ENCODE results near the gene EXOC6. TPM values are rescaled to one million over a fixed set of nuclear protein-coding genes. Genes with fewer than 3 reads are reported as not detected.

Gene EXOC6, protein sequence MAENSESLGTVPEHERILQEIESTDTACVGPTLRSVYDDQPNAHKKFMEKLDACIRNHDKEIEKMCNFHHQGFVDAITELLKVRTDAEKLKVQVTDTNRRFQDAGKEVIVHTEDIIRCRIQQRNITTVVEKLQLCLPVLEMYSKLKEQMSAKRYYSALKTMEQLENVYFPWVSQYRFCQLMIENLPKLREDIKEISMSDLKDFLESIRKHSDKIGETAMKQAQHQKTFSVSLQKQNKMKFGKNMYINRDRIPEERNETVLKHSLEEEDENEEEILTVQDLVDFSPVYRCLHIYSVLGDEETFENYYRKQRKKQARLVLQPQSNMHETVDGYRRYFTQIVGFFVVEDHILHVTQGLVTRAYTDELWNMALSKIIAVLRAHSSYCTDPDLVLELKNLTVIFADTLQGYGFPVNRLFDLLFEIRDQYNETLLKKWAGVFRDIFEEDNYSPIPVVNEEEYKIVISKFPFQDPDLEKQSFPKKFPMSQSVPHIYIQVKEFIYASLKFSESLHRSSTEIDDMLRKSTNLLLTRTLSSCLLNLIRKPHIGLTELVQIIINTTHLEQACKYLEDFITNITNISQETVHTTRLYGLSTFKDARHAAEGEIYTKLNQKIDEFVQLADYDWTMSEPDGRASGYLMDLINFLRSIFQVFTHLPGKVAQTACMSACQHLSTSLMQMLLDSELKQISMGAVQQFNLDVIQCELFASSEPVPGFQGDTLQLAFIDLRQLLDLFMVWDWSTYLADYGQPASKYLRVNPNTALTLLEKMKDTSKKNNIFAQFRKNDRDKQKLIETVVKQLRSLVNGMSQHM
- 19.4 and 64.2 TPM in 2 replicates for total RNA-seq (2013; cell fraction: nucleolus; rRNA removed)
- total RNA-seq (2014; rRNA removed) = 38.0 and 53.8 TPM in 2 replicates
- total RNA-seq (2014; rRNA removed; fragmentation: Illumina TruSeq; extraction: Trizol) = 20.6 and 25.2 TPM in 2 replicates
- 12.9 TPM in 2 replicates for total RNA-seq (2021)
- 1.9 TPM for polyA plus RNA-seq (2011; ENCODE audit: low read depth)
- 12.9 and 21.2 TPM in 2 replicates for polyA plus RNA-seq (2011; rRNA removed)
- polyA plus RNA-seq (2011; cell fraction: cytosol; rRNA removed) = 3.6 and 16.0 TPM in 2 replicates
- 3.3 and 5.0 TPM in 2 replicates for polyA plus RNA-seq (2011; cell fraction: nucleus; rRNA removed)
- 2.6 and 4.2 TPM in 2 replicates for polyA plus RNA-seq (2012)
- 19.9 and 79.2 TPM in 2 replicates for polyA plus RNA-seq (2014; fragmentation: Illumina TruSeq; extraction: Trizol)
- polyA plus RNA-seq (2014; fragmentation: Nextera tagmentation; extraction: Ambion mirVana) = 1 to 10 TPM; 8.2 to 8.4 TPM
- polyA plus RNA-seq (2014; rRNA removed) = 7.6 and 81.8 TPM in 2 replicates
- 10 to 100 TPM; 13.0 to 13.6 TPM for polyA plus RNA-seq (2016; fragmentation: Nextera tagmentation; extraction: Ambion mirVana)
- polyA minus RNA-seq (2011; rRNA and poly(A)+ RNA removed) = 7.3 and 34.6 TPM in 2 replicates
- 6.3 and 12.2 TPM in 2 replicates for polyA minus RNA-seq (2011; cell fraction: cytosol; rRNA and poly(A)+ RNA removed)
- polyA minus RNA-seq (2011; cell fraction: nucleus; rRNA and poly(A)+ RNA removed) = 8.5 and 10.2 TPM in 2 replicates
- Bru-seq, nascent RNA = percentile 56 among the genes with signal in this experiment
- BruChase-seq, experiment 1, labeled RNA remaining after a 6-hour chase = percentile 50 among the genes with signal in this experiment
- BruChase-seq, experiment 2, labeled RNA remaining after a 2-hour chase = percentile 53 among the genes with signal in this experiment
- long read RNA-seq, experiment 1, partial matches to known transcripts = 2 of 6 reads
- long read RNA-seq, experiment 1, other reads (novel, unspliced or antisense) = 1 of 6 reads
- long read RNA-seq, experiment 2, partial matches to known transcripts = 15 of 20 reads
- long read RNA-seq, experiment 2, other reads (novel, unspliced or antisense) = 4 of 20 reads

DNA sequence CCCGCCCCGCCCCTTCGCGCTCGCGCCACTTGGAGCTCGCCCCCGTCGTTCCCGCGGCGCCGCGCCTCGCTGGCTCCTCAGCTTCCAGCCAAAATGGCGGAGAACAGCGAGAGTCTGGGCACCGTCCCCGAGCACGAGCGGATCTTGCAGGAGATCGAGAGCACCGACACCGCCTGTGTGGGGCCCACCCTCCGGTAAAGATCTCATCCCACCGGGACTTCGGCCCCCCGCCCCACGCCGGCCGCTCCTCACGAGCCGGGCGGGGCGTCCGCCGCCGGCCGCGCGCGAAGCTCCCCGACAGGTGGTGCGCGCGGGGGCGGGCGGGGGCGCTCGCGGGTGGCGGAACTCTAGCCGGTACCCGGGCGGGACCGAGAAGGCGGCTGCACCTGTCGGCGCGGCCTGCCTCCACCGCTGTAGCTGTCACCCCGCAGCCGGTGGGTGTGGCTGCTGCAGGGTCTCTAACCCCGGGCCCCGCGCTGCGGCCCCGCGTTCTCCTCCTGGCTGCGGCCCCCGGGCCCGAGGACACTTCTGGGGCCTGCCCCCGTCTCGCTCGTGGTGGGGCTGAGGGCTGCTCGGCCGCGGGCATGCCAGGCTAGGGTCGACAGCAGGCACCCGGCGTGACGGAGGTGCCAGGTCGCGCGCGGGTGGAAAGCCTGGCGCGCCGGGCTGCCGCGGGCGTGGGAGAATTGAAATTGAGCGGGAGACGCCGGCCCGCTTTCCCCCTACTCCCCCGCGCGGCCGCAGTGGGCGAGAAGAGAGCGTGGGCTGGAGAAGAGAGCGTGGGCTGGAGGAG is at the start of gene EXOC6:
TSS of gene EXOC6 (plus strand) at position 80 of the 793 bp plus-strand sequence. CDS start at position 94, 14 bp downstream.
- POLR2A ChIA-PET = interaction anchor here (0.5 to 1.8 kb wide), 5 partner anchors 11 to 248 kb away, joined by 3 to 8 read pairs (median 3); no protein-coding TSS in a partner anchor
- FAIRE-seq (no peak), DNase-seq (ENCODE audit: low read depth, low spot score) (peak; percentile 20), ATAC-seq (peak; percentile 90)
- Histone ChIP-seq H3K79me2 (ENCODE audit: control insufficient read depth, insufficient read depth, low read length) (no peaks in the 10 kb centered on the region), H3K36me3 (ENCODE audit: control insufficient read depth in 2 of 2, insufficient read depth in 2 of 2, low read length in 1 of 2) (no peaks in the 10 kb centered on the region), H3K4me2 (ENCODE audit: control insufficient read depth, insufficient read depth) (peak within 1 kb of the TSS; percentile 96), H3K27ac (ENCODE audit: control insufficient read depth, insufficient read depth) (peak within 1 kb of the TSS; percentile 75), H3K9ac (ENCODE audit: control insufficient read depth, insufficient read depth, low read length) (peak within 1 kb of the TSS; percentile 77), H2AFZ (ENCODE audit: control insufficient read depth, low read depth, low read length) (peak within 1 kb of the TSS; percentile 94), H3K4me1 (ENCODE audit: control insufficient read depth, insufficient read depth, low read length) (peaks cover 17% of the 10 kb centered on the region), H3K27me3 (replicated peaks in 1 of 2; ENCODE audit: control insufficient read depth in 2 of 2, insufficient read depth in 2 of 2, low read length in 1 of 2) (no peaks in the 10 kb centered on the region), H4K20me1 (ENCODE audit: control insufficient read depth, insufficient read depth) (no peaks in the 10 kb centered on the region), H3K9me3 (replicated peaks; ENCODE audit: control insufficient read depth, insufficient read depth, low read length) (no peaks in the 10 kb centered on the region; the same call in 2 of the 3 replicates), H3K4me3 (peak within 1 kb of the TSS; percentile 93)
- in situ Hi-C loops (cut with MboI) (no loop called here), intact Hi-C loops (cut with micrococcal nuclease; ENCODE audit: unreplicated experiment) (loop anchor here (10.0 kb wide), 1 partner anchor 254 kb away; the partner anchor contains the start of gene KIF11)
- BruUV-seq (replicated peaks) = no TSS peak
- RAD21 ChIA-PET (ENCODE audit: unreplicated experiment) = interaction anchor here (0.5 to 1.1 kb wide), 3 partner anchors 188 to 875 kb away, joined by 3 read pairs; no protein-coding TSS in a partner anchor
- SMC1A ChIA-PET (ENCODE audit: uncharacterized antibody, unreplicated experiment) = interaction anchor here (1.0 to 2.5 kb wide), 6 partner anchors 8 to 276 kb away, joined by 3 to 7 read pairs (median 3); no protein-coding TSS in a partner anchor
- WGBS (ENCODE audit: insufficient coverage, insufficient replicate concordance, low lambda C conversion rate, missing lambda C conversion rate) = 2% methylated on average over 64 of the region's 103 CpGs
- CTCF ChIA-PET = interaction anchor here (0.6 to 3.4 kb wide), 7 partner anchors 11 to 258 kb away, joined by 3 to 19 read pairs (median 3); no protein-coding TSS in a partner anchor
- TF ChIP-seq MTA2 (IDR thresholded peaks at IDR 0.05; ENCODE audit: low read depth) (no peak), JUNB (IDR thresholded peaks at IDR 0.05) (no peak), CBX5 (IDR thresholded peaks at IDR 0.05; ENCODE audit: low read depth) (no peak), TCF3 (IDR thresholded peaks at IDR 0.05; ENCODE audit: borderline replicate concordance, insufficient read depth, low read depth, low read length) (peak; percentile 84), BACH1 (IDR thresholded peaks at IDR 0.05; ENCODE audit: borderline replicate concordance) (peak; percentile 80), CHD4 (IDR thresholded peaks at IDR 0.05) (no peak), SIN3A (IDR thresholded peaks at IDR 0.05; ENCODE audit: low read depth, low read length) (0 out of 2 replicates have a peak, but pooled peaks have one; percentile 48), ESRRA (IDR thresholded peaks at IDR 0.05; ENCODE audit: low read length) (no peak), RUNX3 (IDR thresholded peaks at IDR 0.05; ENCODE audit: low read length) (0 out of 2 replicates have a peak, but pooled peaks have one; percentile 19), ATF7 (IDR thresholded peaks at IDR 0.05; ENCODE audit: low read depth) (peak; percentile 47; the same call in 1 of the 2 replicates)
- TF ChIP-seq, protein P1, sequence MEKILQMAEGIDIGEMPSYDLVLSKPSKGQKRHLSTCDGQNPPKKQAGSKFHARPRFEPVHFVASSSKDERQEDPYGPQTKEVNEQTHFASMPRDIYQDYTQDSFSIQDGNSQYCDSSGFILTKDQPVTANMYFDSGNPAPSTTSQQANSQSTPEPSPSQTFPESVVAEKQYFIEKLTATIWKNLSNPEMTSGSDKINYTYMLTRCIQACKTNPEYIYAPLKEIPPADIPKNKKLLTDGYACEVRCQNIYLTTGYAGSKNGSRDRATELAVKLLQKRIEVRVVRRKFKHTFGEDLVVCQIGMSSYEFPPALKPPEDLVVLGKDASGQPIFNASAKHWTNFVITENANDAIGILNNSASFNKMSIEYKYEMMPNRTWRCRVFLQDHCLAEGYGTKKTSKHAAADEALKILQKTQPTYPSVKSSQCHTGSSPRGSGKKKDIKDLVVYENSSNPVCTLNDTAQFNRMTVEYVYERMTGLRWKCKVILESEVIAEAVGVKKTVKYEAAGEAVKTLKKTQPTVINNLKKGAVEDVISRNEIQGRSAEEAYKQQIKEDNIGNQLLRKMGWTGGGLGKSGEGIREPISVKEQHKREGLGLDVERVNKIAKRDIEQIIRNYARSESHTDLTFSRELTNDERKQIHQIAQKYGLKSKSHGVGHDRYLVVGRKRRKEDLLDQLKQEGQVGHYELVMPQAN (conservative IDR thresholded peaks at IDR 0.05) = peak; percentile 70
- TF ChIP-seq, protein P2, sequence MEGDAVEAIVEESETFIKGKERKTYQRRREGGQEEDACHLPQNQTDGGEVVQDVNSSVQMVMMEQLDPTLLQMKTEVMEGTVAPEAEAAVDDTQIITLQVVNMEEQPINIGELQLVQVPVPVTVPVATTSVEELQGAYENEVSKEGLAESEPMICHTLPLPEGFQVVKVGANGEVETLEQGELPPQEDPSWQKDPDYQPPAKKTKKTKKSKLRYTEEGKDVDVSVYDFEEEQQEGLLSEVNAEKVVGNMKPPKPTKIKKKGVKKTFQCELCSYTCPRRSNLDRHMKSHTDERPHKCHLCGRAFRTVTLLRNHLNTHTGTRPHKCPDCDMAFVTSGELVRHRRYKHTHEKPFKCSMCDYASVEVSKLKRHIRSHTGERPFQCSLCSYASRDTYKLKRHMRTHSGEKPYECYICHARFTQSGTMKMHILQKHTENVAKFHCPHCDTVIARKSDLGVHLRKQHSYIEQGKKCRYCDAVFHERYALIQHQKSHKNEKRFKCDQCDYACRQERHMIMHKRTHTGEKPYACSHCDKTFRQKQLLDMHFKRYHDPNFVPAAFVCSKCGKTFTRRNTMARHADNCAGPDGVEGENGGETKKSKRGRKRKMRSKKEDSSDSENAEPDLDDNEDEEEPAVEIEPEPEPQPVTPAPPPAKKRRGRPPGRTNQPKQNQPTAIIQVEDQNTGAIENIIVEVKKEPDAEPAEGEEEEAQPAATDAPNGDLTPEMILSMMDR (IDR thresholded peaks at IDR 0.05 in 2 of 3, conservative IDR thresholded peaks at IDR 0.05 in 1 of 3; ENCODE audit: control insufficient read depth in 2 of 3, extremely low read depth in 1 of 3, insufficient read depth in 1 of 3, low read depth in 3 of 3, low read length in 3 of 3) = peak in 2 of 3 experiments; percentile 12 to 13; a peak in 2 of 6 replicates
